Uterus (tissue), 2 donors: Measurements from ENCODE around the gene NETO2.

Source experiments
- CTCF ChIP-seq, 4 experiments: fragments of 200-600 bp in 2 of 4; fragments of 450-650 bp in 2 of 4; sonication (generic) in 2 of 4; IDR thresholded peaks; one replicate each; pipeline ENCODE4 v1.5.1; 2016 to 2019; ENCODE audit warnings: antibody characterized with exemption in 4 of 4, mild to moderate bottlenecking in 2 of 4, moderate library complexity in 1 of 4
- POLR2A ChIP-seq, 2 donors: fragments of 450-650 bp; IDR thresholded peaks; one replicate each; pipeline ENCODE4 v1.6.1; 2016; ENCODE audit warnings: antibody characterized with exemption in 2 of 2, mild to moderate bottlenecking in 1 of 2, moderate library complexity in 1 of 2

- TF ChIP-seq CTCF (IDR thresholded peaks at IDR 0.05): no peak
- no peak for TF ChIP-seq POLR2A (IDR thresholded peaks at IDR 0.05)
These were observed 114.0 kb downstream of the NETO2 start for GRCh38 chr16:47029724-47030123.
